Hepatic stellate cell (primary cell): ENCODE data around the gene GP9.
"Not testable (repeated sequence)": the region's sequence is repeated elsewhere in the genome, so short reads cannot be mapped to it uniquely, and the experiment has no call there.

Experiments
- DNase-seq: peaks from one replicate; pipeline ENCODE4 v3.0.0; 2011; ENCODE audit warnings: low spot score

Gene GP9

GRCh38 chr3:129050556-129051295 is 9.9 kb upstream of the GP9 start:
- no peak for DNase-seq

GRCh38 chr3:129051871-129052340 is 8.7 kb upstream of the GP9 start:
- no peak for DNase-seq

GRCh38 chr3:129052675-129053074 is 7.9 kb upstream of the GP9 start:
- no peak for DNase-seq

GRCh38 chr3:129054605-129055104 is 5.9 kb upstream of the GP9 start:
- no peak for DNase-seq

GRCh38 chr3:129056451-129057173 is 4.0 kb upstream of the GP9 start:
- DNase-seq = no peak

- no peak for DNase-seq
Measured at GRCh38 chr3:129057249-129057648, 3.3 kb upstream of the GP9 start.

DNA sequence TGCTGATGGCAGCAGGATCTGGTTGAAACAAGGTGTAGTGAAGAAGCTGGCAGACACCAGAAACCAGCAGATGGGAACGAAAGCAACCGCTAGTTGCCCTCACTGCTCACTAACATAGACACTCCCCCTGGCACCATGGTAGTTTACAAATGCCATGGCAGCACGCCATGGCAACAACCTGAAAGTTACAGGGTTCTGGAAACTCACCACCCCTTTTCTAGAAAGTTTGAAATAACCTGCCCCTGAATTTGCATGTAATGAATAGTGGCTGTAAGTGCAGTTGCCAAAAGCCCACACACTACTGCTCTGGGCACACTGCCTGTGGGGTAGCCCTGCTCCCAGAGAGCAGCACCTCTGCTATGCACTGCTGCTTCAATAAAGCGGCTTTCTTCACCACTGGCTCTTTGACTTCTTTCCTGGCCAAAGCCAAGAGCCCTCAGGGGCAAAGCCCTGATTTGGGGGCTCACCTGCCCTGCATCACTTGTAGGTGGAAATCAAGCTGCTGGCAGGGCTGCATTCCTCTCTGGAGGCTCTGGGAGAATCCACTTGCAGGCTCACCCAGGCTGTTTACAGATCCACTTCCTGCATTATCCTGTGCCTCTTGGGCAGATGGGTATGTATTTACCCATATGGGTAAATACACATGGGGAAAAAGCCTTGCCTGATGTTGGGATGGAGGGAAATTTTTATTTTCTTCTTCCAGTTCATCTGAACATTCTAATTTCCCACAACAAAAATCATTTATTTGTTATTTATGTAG is 2.0 kb upstream of the GP9 start:
- no peak for DNase-seq

GRCh38 chr3:129059311-129059958 is 1.1 kb upstream of the GP9 start:
- DNase-seq = no peak

- no peak for DNase-seq
Measured at GRCh38 chr3:129061023-129061887, 676 bp downstream of the GP9 start.

DNA sequence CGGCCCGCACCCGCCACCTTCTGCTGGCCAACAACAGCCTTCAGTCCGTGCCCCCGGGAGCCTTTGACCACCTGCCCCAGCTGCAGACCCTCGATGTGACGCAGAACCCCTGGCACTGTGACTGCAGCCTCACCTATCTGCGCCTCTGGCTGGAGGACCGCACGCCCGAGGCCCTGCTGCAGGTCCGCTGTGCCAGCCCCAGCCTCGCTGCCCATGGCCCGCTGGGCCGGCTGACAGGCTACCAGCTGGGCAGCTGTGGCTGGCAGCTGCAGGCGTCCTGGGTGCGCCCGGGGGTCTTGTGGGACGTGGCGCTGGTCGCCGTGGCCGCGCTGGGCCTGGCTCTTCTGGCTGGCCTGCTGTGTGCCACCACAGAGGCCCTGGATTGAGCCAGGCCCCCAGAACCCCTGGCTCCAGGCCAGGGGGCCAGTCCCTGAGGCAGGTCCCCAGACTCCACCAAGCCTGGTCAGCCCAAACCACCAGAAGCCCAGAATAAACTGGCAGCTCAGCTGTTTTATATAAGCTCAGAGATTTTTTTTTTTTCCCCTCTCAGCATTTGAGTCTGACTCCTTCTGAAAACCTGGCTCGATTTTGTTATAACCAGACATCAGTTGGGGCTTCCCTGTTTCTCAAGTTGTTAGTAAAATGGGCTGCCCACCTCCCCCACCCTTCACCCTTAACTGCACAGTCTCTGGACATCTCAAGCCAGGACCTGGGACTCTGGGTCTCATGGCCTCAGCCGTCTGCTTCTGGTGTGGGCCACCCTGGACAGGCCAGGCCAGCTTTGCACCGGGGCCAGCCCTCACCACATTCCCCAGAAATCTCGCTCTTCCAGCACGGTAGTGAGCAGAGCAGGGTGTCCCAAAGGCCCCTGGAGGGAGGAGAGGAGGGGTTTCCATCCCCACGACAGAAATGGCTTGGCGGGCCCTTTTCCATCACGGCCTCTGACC is 1.6 kb downstream of the GP9 start:
- no peak for DNase-seq

- DNase-seq = no peak
Measured at GRCh38 chr3:129063091-129063640, 2.6 kb downstream of the GP9 start.

GRCh38 chr3:129063841-129064482 is 3.4 kb downstream of the GP9 start:
- DNase-seq = no peak

DNA sequence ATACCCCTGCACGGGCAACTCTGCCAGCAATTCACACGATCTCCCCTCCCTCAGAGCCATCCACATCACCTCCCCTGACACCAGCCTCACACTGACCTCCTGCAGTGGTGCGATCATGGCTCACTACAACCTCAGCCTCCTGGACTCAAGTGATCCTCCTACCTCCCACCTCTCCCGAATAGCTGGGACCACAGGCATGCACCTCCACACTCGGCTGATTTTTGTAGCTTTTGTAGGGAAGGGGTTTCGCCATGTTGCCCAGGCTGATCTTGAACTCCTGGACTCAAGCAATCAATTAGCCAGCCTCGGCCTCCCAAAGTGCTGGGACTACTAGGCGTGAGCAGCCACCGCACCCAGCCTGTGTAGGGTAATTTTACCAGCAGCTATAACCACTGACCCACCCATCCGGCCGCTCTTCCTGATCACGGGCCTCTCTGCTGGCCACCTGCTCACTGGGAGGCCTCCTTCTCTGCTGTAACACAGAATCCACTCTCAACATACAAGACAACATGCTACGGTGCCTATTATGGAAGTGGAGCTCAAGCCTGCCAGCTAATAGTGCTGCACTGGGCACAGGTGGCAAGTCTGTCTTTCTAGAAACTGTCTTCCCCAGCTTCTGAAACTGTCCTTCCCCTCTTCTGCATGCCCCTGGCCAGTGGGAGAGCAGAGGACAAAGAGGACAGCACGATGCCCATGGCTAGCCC is 4.6 kb downstream of the GP9 start:
- no peak for DNase-seq

- DNase-seq = no peak
Measured at GRCh38 chr3:129065720-129066073, 5.1 kb downstream of the GP9 start.

DNA sequence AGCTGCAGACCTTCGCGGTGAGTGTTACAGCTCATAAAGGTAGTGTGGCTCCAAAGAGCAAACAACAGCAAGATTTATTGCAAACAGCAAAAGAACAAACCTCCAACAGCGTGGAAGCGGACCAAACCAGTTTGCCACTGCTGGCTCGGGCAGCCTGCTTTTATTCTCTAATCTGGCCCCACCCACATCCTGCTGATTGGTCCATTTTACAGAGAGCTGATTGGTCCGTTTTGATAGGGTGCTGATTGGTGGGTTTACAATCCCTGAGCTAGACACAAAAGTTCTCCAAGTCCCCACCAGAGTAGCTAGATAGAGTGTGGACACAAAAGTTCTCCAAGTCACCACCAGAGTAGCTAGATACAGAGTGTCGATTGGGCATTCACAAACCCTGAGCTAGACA is 7.1 kb downstream of the GP9 start:
- not testable (repeated sequence) for DNase-seq

DNA sequence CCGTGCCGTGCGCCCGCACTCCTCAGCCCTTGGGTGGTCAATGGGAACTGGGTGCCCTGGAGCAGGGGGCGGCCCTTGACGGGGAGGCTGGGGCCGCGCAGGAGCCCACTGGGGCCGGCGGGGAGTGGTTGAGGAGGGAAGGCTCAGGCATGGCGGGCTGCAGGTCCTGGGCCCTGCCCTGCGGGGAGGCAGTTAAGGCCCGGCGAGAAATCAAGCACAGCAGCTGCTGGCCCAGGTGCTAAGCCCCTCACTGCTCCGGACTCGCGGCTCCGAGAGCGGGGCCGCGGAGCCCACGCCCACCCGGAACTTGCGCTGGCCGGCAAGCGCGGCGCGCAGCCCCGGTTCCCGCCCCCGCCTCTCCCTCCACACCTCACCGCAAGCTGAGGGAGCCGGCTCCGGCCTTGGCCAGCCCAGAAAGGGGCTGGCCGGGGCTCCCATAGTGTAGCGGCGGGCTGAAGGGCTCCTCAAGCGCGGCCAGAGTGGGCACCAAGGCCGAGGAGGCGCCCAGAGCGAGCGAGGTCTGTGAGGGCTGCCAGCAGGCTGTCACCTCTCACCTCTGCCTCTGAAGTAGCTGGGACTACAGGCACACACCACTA is 7.8 kb downstream of the GP9 start:
- no peak for DNase-seq

- not testable (repeated sequence) for DNase-seq
Measured at GRCh38 chr3:129069313-129070085, 8.9 kb downstream of the GP9 start.
